ENCODE measurements around the gene AGK.

AGK gene, protein sequence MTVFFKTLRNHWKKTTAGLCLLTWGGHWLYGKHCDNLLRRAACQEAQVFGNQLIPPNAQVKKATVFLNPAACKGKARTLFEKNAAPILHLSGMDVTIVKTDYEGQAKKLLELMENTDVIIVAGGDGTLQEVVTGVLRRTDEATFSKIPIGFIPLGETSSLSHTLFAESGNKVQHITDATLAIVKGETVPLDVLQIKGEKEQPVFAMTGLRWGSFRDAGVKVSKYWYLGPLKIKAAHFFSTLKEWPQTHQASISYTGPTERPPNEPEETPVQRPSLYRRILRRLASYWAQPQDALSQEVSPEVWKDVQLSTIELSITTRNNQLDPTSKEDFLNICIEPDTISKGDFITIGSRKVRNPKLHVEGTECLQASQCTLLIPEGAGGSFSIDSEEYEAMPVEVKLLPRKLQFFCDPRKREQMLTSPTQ
- long read RNA-seq, donor 1, partial matches to known transcripts: 6 of 8 reads
- long read RNA-seq, donor 1, other reads (novel, unspliced or antisense): 0 of 8 reads
- long read RNA-seq, donor 2, partial matches to known transcripts: 0 of 2 reads
- long read RNA-seq, donor 2, other reads (novel, unspliced or antisense): 0 of 2 reads
- long read RNA-seq, donor 3: 0 reads
- long read RNA-seq, donor 4, partial matches to known transcripts: 0 of 2 reads
- long read RNA-seq, donor 4, other reads (novel, unspliced or antisense): 0 of 2 reads
- long read RNA-seq, donor 5, partial matches to known transcripts: 76 of 77 reads
- long read RNA-seq, donor 5, other reads (novel, unspliced or antisense): 0 of 77 reads
- long read RNA-seq, donor 6, partial matches to known transcripts: 0 of 2 reads
- long read RNA-seq, donor 6, other reads (novel, unspliced or antisense): 0 of 2 reads
- long read RNA-seq, donor 7, partial matches to known transcripts: 0 of 3 reads
- long read RNA-seq, donor 7, other reads (novel, unspliced or antisense): 0 of 3 reads
- long read RNA-seq, donor 8, partial matches to known transcripts: 0 of 1 reads
- long read RNA-seq, donor 8, other reads (novel, unspliced or antisense): 0 of 1 reads

DNA sequence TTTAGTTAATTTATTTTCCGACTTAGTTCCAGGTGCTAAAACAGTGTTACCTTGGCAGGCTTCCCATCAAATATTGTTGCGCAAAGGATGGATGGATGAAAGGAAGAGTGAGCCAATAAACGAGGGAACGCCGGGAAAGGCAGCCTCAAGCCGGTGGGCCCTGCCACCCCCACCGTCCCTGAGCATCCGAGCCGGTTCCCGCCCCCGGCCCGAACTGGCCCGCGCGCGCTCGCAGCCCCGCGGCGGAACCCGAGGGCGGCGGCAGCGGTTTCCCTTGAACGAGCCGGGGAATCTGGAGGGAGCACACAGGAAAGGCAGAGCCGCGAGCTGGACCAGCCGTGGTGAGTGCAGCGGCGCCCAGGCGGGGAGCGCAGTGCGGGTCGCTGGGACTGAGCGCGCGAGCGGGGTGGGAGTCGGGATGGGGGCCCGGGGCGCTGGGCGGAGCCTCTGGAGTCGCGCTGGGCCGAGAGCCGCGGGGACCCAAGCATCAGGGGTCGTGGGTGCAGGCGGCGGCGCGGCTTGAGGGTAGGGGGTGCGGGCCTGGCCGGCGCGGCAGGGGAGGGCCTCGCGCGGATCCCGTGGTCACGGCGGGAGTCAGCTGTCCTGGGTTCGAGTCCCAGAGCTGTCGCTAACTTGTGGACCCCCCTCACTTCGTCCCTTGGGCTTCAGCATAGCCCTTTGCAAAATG is at the start of gene AGK:
TSS of gene AGK (plus strand) at position 317 of the 688 bp plus-strand sequence. CDS start 4,057 bp downstream, outside the sequence.
- peak; percentile 78 for DNase-seq

DNA sequence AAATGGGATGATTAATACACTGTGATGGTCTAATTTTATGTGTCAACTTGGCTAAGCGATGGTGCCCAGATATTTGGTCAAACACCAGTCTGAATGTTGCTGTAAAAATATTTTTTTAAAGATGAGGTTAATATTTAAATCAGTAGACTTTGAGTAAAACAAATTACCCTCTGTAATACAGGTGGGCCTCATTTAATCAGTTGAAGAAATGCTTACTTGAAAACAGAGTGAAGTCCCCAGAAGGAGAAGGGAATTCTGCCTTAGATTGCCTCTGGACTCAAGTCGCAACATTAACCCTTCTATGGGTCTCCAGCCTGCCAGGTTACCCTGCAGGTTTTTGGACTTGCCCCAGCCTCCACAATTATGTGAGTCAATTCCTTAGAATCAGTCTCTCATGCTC is 49.8 kb upstream of the AGK start:
- no peak for DNase-seq

DNA sequence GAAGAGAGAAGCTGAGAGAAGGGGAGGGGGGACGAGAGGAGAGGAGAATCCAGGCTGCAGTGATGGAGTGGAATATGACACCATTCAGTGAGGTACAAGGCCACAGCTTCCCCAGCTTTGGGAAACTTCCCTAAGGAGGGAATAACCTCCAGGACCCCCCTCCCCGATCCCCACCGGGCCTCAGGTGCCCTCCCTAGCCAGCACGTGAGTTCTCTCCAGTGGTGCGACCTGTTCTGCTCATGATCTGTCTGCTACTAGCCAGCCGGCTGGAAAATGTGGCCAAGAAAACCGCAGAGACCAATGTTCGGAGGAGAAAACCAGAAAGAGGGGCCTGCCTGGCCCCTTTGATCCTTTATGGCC is 39.9 kb upstream of the AGK start:
- no peak for DNase-seq

DNA sequence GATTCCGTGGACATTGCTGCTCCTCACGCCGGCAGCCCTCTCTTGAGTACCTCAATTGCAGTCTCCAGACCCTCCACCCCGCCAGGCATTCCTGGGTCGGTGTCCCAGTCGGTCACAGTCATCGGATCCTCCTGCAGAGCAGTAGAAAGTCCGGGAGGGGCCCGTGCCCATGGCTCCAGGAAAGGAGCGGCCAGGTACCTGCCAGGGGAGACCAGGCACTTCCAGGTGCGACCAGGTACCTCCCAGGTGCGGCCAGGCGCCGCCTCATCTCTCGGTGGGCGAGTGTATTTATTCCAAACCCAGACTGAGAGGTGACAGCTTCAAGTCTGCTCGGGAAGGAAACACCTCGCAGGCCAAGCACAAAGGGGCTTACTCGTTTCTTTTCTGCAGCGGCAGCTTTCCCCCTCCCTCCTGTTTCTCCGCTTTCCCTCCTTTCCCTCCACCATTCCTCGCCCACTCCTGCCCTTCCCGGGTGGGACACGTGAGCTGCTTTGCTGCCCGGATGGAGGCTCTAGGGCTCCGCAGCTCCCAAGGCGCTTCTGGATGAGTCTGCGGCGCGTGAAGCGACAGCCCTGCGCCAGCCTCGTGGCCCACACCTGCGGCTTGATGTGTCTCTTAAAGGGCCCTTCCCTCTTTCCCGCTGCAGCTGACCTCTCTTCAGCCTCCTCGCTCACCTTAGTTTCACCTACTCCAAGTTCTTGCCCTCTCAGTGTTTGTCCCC is 39.4 kb upstream of the AGK start:
- DNase-seq: peak; percentile 59

DNA sequence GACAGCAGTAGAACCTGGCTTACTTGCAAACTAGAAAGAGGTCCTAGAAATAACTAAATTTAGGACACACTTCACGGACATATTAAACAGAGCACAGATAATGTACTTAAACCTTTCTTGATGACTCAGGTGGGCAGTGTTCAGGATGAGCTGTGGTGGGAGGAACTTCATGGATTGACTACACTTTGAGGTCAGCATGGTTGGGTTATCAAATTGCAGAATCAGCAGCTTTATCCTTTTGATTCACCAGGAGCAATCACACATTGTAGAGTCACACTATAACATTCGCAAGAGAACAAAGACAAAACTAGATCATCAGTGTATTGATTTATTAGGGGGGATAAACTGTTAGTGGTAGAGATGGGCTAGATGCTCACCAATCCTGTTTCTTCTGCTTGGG is 38.6 kb upstream of the AGK start:
- no peak for DNase-seq

DNA sequence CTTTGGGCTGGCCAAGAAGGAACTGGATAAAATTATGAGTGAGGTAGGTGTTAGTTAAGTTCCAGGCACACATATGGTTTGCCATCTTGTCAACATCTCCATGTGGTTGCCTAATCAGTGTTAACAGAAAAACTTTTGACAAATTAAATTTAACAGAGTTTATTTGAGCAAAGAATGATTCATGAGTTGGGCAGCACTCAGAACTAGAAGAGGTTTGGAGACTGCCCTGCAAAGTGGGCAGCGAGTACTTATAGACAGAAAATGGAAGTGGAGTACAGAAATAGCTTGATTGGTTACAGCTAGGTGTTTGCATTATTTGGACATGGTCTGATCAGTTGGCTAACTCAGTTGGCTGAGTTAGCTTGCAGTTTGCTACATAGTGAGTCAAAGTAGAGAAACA is 37.5 kb upstream of the AGK start:
- no peak for DNase-seq

DNA sequence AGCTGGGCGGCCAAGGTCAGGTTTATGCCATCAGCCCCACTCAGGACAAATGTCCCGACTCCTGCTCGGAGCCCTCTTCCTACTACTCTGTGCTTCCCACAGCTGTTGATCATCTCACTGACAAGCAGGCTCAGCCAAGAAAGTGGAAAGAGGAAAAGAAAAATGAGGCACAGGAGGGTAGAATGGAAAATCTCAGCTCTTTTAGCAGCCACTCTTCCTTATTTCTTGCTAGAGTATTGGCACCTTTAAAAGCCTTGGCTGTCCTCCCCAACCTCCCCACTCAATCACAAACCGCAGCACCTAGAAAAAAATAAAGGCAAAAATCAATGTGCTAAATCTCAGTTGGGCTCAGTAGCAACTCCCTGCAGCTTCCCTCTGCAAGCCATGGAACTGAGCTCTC is 35.3 kb upstream of the AGK start:
- no peak for DNase-seq

DNA sequence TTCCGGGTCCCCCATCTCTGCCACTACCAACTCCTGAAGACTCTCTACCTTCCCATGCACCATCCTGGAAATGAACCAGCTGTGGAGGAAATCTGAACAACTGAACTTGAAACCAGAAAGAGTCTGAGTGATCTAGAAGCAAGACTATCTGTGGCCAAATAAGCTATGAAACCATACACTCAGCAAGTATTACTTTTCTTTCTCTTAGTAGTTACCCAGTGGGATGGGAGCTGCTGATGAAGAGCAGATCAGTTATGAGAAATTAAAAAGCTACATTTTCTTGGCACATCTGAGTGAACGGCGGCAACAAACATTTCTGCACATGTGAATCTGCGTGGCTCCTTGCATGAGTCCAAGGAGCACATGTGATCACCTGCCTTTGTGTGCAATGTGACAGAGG is 31.6 kb upstream of the AGK start:
- no peak for DNase-seq

DNA sequence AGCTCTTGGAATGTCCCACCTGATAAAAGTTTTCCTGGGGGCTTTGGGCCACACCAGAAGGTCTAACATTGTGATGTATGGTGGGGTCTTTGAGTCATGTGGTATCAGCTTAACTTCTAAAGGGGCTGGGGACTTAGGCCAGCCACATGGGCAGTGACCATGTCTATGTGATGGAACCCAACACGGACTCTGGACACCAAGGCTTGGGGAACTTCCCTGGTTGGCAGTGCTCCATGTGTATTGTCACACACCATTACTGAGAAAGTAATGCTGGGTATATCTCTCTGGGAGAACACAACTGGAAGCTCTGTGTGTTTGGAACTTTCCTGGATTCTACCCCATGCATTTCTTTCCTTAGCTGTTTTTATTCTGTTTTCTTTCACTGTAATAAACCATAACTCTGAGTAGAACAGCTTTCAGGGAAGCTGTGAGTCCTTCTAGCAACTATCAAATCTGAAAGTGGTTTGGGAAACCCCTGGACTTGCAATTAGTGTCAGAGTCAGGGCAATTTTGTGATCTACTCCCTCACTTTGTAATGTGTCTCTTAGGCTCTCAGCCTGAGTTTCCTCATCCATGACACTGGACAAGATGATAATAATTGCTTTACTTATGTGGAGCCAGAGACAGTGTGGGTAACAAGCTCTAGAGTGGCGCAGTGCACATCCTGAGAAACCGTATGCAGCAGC is 28.4 kb upstream of the AGK start:
- no peak for DNase-seq

DNA sequence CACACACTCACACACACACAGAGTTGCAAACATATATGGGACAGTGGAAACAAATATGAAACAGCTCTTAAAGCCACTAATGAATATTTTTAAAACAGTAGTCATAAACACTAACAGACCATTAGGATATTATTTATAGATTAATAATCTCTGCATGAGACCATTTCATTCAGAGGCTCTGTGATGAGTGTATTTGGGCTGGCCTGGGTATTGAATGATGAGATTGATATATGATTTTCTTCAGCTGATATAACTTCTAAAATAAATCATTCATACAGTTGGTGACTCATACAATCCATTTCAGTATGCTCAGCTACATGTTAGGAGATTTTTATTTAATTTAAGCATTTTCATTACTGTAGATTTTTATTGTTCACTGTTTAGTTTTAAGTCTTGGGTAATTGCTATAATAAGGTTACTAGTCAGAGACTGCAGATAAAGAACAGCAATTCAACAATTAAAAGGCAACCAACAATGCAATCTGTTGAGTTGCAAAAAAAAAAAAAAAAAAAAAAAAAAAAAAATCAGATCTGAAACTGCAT is 25.2 kb upstream of the AGK start:
- no peak for DNase-seq

DNA sequence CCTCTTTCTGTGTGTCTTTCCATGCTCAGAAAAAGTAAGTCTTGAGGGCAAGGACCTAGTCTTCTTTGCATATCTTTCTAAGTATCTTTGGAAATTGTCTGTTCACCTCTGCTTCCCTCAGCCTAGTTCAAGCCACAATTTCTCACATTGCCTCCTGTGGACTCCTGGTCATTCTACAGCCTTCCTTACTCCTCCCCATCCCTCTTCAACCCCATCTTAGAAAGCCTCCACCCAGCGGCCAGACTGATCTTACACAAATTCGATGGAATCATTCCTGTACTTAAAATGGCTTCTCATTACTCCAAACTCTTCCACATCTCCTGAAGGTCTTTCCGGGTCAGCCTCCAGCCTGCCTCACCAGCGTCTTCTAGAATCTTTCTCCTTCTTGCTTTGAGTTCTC is 24.1 kb upstream of the AGK start:
- no peak for DNase-seq

DNA sequence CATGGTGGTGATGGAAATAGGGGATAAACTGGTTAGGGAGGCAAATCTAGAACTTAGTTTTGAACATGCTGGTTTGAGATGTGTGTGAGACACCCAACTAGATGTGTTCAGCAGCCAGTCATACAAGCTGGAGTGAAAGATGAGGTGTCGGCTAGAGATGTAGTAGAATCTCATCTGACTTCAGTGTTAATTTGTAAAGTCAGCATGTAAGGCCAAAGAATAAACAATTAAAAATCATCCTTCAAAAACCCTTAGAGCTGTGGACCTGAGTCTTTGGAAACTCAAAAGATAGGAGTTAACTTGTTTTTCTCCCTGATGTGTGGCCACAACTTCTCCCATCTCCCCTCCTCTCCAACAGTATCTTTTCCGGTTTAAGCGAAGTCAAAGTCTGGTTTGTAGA is 22.8 kb upstream of the AGK start:
- no peak for DNase-seq

DNA sequence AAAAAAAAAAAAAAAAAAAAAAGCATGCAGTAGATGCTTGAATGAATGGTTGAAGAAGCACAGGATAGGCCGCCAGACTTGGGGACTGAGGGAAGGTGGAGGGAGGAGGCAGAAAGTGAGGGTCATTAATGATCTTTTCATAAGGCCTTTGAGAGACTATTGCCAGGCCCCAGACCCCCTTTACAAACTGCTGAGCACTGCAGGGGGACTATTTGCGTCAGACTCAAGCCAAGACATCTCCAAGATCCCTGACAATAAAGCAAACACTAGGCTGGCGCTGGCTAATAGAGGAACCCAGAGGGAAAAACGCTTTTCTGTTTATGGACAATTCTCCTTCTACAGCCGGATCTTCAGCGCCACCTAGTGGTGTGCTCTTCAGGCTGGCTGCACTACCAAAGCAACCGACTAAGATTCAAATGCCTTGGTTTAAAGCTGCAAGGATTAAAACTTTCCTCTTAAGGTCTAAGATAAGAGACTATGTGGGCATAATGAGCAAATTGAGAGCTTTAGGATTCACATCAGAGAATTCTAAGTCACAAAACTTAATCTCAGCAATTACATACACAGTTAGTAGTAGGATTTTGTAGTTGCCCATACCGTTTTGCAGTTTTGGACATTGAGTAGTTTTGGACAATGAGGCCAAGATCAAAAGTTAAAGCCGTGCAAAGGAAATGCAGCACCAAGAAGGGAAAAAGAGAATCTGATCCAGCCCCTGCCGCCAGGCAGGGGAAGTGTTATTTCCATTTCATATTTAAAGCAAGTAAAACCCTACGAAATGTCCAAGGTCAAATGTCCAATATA is 17.9 kb upstream of the AGK start:
- DNase-seq: peak; percentile 52

DNA sequence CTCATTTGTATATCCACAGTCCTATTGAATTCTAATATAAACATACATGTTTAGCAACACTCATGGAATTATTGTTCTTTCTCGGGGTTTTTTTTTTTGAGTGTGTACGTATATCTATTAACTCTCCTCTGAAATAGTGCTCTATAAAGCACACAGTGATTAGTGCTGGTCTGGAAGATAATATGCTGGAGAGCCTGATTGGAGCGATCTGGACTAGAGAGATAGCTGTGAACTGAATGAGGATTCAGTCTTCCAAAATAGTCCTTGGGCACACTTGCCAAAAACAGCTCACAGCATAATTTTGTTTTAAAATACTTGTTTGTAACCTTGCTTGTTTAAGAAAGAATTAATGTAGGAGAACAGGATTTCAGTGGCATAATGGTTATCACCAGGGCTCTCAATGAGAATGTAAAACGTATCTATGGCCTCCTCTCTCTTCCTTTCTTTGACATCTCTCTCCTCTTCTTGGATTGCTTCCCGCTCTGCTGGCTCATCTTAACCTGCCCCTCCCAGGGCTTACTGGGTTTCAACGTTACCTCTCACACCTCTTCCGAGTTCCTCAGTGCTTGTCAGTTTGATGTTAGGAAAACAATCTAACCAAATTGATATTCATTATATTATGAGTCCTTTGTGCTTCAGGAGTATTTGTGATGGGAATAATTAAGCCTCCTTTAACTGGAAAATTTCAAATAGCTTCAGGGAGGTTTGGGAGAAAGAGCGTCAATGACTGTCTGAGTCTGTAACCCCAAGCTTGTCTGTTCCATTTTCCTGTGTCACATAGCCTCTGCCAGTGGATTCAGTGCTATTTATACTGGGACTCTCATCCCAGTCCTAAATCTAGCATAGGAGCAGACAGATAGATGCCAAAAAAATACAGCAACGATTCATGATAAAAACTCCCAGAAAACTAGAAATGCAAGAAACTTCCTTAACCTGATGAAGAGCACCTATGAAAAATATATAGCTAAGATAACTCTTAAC is 16.2 kb upstream of the AGK start:
- DNase-seq: no peak

DNA sequence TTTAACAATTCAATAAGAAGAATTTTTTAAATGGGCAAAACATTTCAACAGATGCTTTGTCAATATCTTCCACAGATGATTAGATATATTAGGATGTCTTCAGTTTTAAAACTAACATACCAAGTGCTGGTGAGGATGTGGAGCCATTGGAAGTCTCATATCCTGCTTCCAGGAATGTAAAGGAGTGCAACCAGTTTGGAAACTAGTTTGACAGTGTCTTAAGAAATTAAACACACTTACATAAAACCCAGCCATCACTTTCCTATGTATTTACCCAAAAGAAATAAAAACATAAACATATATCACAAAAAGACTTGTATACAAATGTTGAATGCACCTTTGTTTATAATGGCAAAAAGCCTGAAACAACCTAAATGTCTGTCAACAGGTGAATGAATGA is 13.3 kb upstream of the AGK start:
- DNase-seq: no peak

DNA sequence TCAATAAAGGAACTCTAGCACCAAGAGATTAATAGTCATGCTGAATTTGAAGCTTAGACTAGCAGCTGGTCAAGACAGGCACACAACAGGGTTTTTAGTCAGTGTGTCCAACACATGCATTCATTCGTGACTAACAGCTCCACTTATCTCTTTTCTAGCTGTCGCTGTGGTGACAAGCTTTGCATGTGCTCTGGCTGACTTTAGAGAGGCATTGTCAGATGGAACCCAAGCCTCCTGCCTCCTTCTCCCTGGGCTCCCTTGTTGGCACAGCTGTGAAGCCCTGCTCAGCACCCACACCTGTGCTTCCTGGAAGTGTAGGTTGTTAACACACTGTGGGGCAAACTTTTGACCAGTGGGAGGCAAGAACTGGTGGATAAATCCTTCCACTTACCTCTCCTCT is 9.8 kb upstream of the AGK start:
- DNase-seq: no peak

DNA sequence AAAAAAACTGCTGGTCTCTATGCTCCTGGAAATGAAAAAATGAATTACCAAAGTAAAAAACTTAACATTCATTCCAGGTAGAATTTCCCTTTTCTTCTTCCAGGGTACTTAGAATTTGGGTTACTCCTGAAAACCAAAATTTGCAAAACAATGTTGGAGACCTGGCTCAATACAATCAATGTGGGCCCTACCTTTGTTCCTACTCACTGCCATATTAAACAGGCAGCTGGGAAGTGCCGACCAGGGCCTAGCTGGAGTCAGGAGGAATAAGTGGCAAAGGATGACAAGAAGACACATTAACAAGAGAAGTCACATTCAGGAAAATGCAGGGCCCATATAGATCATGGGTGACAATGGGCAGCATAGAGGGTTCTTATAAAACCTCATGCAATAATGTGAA is 6.4 kb upstream of the AGK start:
- no peak for DNase-seq

DNA sequence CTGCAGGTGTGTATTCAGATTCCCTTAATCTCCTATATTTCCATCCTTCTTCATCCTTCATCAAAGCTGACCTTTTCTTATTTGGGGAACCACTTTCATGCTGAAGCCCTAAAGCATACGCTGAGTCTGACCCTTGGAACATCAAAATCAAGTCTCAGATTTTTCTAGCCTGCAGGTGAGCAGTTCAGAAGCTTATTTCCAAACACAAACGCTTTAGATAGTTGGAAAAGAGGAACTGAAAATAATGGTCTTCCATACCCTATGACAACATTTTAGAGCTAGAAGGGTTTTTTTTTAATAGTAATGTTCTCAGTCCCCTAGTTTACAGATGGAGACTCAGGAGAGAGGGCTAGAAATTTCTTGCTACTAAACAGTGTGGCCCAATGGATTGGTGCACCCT is 1.6 kb upstream of the AGK start:
- DNase-seq: no peak
